ENCODE results near the gene HTRA3. TPM values are rescaled to one million over a fixed set of nuclear protein-coding genes. Genes with fewer than 3 reads are reported as not detected.

The HTRA3 gene
- total RNA-seq, 1 experiment from 2014 or later = 0.64 TPM

DNA sequence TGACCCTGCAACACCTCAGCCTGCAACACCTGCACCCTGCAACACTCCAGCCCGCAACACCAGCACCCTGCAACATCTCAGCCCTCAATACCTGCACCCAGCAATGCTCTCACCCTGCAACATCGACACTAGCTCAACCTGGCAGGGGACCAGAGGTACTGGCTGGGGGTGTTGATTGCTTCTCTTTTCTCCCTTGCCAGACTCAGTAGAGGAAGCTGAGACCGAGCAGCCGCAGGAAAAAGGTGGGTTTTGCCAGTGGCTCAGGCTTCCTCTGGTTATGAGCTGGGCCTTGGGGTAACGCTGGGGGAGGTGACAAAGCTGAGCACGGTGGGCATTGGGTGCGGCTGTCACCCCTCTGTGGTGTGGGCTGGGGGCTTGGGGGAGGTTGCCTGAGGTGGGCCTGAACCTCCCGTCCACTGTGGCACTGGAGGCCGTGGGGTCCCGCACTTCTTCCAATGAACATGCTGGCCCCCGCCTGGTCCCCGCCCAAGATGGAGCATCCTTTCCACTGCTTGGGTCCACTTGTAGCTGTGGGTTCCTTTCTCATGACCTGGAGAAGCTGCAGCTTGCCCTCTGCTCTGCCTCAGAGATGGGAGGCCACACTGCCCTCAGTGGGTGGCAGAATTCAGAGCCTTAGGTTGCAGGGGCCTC lies 44.5 kb upstream of the HTRA3 start:
- no TSS peak for BruUV-seq (replicated peaks)
- CTCF ChIA-PET = no interaction called here
- Histone ChIP-seq H3K4me1 (ENCODE audit: insufficient read depth, low read length, poor library complexity, severe bottlenecking) (peaks cover 29% of the 10 kb centered on the region), H3K9me3 (ENCODE audit: low read depth, low read length, poor library complexity, severe bottlenecking) (no peaks in the 10 kb centered on the region), H3K27me3 (replicated peaks; ENCODE audit: insufficient read depth, low read depth, low read length, poor library complexity) (no peaks in the 10 kb centered on the region), H3K4me3 (ENCODE audit: low read depth, low read length, poor library complexity, severe bottlenecking) (no peak overlapping the region), H3K36me3 (ENCODE audit: insufficient read depth, low read length, poor library complexity, severe bottlenecking) (no peaks in the 10 kb centered on the region), H3K27ac (ENCODE audit: low read depth, low read length, poor library complexity, severe bottlenecking) (no peak overlapping the region)
- POLR2A ChIA-PET (ENCODE audit: low non-redundant PET) = no interaction called here
- no peak for TF ChIP-seq EZH2 (IDR thresholded peaks at IDR 0.05; ENCODE audit: borderline replicate concordance, low read depth, low read length, poor library complexity, severe bottlenecking)
- no peak for DNase-seq (ENCODE audit: low spot score)
- intact Hi-C loops (cut with micrococcal nuclease; ENCODE audit: unreplicated experiment) = no loop called here

DNA sequence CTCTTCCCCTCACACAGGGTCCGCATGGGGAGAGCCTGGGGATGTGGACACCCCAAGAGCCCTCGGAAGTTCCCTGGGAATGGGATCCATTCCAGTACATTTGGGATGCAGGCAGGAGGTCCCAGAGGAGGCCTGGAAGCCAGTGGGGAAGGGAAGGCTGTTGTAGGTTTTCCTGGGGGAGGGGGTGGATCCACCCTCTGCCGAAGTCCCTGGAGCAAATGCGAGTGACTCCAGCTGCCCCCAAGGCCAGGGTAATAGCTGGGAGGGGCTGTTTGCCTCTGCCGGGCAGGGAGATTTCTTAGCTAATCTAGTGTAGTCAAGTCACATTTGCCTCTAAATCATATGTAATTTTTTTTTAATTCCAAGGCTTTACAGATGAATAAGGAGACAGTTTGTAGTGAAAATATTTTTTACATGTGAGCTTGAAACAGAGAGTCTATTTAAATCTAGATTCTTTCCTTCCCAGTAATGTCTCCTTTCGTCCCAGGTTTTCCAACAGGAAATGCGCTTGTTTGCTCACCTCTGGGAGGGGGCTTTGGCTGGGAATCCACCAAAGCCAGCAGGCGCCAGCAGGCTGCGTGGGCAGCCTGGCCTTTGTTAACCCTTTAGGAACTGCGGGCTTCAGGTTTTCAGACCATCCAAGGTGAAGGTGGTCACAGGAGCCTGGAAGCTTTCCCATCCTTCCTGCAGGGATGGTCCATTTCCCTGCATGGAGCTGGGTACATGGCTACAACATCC lies 43.7 kb upstream of the HTRA3 start:
- Histone ChIP-seq H3K4me1 (ENCODE audit: insufficient read depth, low read length, poor library complexity, severe bottlenecking) (peaks cover 29% of the 10 kb centered on the region), H3K4me3 (ENCODE audit: low read depth, low read length, poor library complexity, severe bottlenecking) (no peak overlapping the region), H3K36me3 (ENCODE audit: insufficient read depth, low read length, poor library complexity, severe bottlenecking) (no peaks in the 10 kb centered on the region), H3K27me3 (replicated peaks; ENCODE audit: insufficient read depth, low read depth, low read length, poor library complexity) (no peaks in the 10 kb centered on the region), H3K9me3 (ENCODE audit: low read depth, low read length, poor library complexity, severe bottlenecking) (no peaks in the 10 kb centered on the region), H3K27ac (ENCODE audit: low read depth, low read length, poor library complexity, severe bottlenecking) (peak overlapping the region; percentile 15)
- ChIA-PET CTCF (interaction anchor here (0.6 kb wide), 1 partner anchor 211 kb away, joined by 6 read pairs; no protein-coding TSS in a partner anchor), POLR2A (ENCODE audit: low non-redundant PET) (no interaction called here)
- BruUV-seq (replicated peaks) = no TSS peak
- no peak for TF ChIP-seq EZH2 (IDR thresholded peaks at IDR 0.05; ENCODE audit: borderline replicate concordance, low read depth, low read length, poor library complexity, severe bottlenecking)
- no peak for DNase-seq (ENCODE audit: low spot score)
- intact Hi-C loops (cut with micrococcal nuclease; ENCODE audit: unreplicated experiment) = no loop called here

DNA sequence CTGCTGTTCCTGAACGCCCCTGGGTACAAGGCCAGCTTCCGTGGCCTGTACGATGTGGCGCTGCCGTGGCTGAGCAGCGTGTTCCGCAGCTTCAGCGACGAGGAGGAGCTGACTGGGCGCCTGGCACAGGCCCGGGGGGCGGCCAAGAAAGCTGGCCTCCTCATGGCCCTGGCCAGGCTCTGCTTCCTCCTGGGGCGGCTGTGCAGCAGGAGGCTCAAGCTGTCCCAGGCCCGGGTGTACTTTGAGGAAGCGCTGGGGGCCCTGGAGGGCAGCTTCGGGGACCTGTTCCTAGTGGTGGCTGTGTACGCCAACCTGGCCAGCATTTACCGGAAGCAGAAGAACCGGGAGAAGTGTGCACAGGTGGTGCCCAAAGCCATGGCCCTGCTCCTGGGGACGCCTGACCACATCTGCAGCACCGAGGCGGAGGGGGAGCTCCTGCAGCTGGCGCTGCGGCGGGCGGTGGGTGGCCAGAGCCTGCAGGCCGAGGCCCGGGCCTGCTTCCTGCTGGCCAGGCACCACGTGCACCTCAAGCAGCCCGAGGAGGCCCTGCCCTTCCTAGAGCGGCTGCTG lies 42.3 kb upstream of the HTRA3 start:
- Histone ChIP-seq H3K36me3 (ENCODE audit: insufficient read depth, low read length, poor library complexity, severe bottlenecking) (no peaks in the 10 kb centered on the region), H3K4me1 (ENCODE audit: insufficient read depth, low read length, poor library complexity, severe bottlenecking) (peaks cover 21% of the 10 kb centered on the region), H3K4me3 (ENCODE audit: low read depth, low read length, poor library complexity, severe bottlenecking) (no peak overlapping the region), H3K27me3 (replicated peaks; ENCODE audit: insufficient read depth, low read depth, low read length, poor library complexity) (no peaks in the 10 kb centered on the region), H3K9me3 (ENCODE audit: low read depth, low read length, poor library complexity, severe bottlenecking) (no peaks in the 10 kb centered on the region), H3K27ac (ENCODE audit: low read depth, low read length, poor library complexity, severe bottlenecking) (no peak overlapping the region)
- ChIA-PET POLR2A (ENCODE audit: low non-redundant PET) (no interaction called here), CTCF (no interaction called here)
- TF ChIP-seq, protein P1, sequence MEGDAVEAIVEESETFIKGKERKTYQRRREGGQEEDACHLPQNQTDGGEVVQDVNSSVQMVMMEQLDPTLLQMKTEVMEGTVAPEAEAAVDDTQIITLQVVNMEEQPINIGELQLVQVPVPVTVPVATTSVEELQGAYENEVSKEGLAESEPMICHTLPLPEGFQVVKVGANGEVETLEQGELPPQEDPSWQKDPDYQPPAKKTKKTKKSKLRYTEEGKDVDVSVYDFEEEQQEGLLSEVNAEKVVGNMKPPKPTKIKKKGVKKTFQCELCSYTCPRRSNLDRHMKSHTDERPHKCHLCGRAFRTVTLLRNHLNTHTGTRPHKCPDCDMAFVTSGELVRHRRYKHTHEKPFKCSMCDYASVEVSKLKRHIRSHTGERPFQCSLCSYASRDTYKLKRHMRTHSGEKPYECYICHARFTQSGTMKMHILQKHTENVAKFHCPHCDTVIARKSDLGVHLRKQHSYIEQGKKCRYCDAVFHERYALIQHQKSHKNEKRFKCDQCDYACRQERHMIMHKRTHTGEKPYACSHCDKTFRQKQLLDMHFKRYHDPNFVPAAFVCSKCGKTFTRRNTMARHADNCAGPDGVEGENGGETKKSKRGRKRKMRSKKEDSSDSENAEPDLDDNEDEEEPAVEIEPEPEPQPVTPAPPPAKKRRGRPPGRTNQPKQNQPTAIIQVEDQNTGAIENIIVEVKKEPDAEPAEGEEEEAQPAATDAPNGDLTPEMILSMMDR (conservative IDR thresholded peaks at IDR 0.05; ENCODE audit: low read depth, low read length) = no peak
- no peak for TF ChIP-seq EZH2 (IDR thresholded peaks at IDR 0.05; ENCODE audit: borderline replicate concordance, low read depth, low read length, poor library complexity, severe bottlenecking)
- no peak for DNase-seq (ENCODE audit: low spot score)
- intact Hi-C loops (cut with micrococcal nuclease; ENCODE audit: unreplicated experiment) = no loop called here
- no TSS peak for BruUV-seq (replicated peaks)

DNA sequence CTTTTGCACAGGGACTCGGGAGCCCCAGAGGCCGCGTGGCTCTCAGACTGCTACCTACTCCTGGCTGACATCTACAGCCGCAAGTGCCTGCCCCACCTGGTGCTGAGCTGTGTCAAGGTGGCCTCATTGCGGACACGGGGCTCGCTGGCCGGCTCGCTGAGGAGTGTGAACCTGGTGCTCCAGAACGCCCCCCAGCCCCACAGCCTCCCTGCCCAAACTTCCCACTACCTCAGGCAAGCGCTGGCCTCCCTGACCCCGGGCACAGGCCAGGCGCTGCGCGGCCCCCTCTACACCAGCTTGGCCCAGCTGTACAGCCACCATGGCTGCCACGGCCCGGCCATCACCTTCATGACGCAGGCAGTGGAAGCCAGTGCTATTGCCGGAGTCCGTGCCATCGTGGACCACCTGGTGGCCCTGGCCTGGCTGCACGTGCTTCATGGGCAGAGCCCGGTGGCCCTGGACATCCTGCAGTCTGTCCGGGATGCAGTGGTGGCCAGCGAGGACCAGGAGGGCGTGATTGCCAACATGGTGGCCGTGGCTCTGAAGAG lies 41.7 kb upstream of the HTRA3 start:
- intact Hi-C loops (cut with micrococcal nuclease; ENCODE audit: unreplicated experiment) = no loop called here
- ChIA-PET CTCF (no interaction called here), POLR2A (ENCODE audit: low non-redundant PET) (no interaction called here)
- H3K36me3 ChIP-seq (ENCODE audit: insufficient read depth, low read length, poor library complexity, severe bottlenecking) = no peaks in the 10 kb centered on the region
- H3K27me3 ChIP-seq (replicated peaks; ENCODE audit: insufficient read depth, low read depth, low read length, poor library complexity) = no peaks in the 10 kb centered on the region
- H3K27ac ChIP-seq (ENCODE audit: low read depth, low read length, poor library complexity, severe bottlenecking) = peak overlapping the region; percentile 48
- no peaks in the 10 kb centered on the region for H3K9me3 ChIP-seq (ENCODE audit: low read depth, low read length, poor library complexity, severe bottlenecking)
- no peak for DNase-seq (ENCODE audit: low spot score)
- BruUV-seq (replicated peaks) = no TSS peak
- peaks cover 21% of the 10 kb centered on the region for H3K4me1 ChIP-seq (ENCODE audit: insufficient read depth, low read length, poor library complexity, severe bottlenecking)
- H3K4me3 ChIP-seq (ENCODE audit: low read depth, low read length, poor library complexity, severe bottlenecking) = no peak overlapping the region
- no peak for TF ChIP-seq EZH2 (IDR thresholded peaks at IDR 0.05; ENCODE audit: borderline replicate concordance, low read depth, low read length, poor library complexity, severe bottlenecking)
- TF ChIP-seq, protein P1 (conservative IDR thresholded peaks at IDR 0.05; ENCODE audit: low read depth, low read length) = no peak
